ENCODE results near the gene POLE.

The POLE gene

DNA sequence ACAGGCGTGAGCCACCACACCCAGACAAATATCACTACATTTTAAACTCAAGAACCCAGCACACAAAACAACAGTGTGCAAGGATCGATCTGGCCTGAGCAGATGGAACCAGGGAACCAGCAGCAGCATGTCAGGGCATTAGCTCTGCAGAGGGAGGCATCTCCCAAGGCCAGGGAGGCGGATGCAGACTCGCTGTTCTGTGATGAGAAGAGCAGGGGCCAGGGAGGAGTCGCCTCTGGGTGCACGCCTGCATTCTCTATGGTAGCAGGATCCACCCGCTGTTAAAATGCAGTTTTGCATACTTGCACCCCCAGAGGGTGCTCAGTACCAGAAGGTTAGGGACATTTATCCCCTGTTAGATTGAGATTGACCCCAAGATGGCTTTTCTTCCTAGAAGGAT, 41.4 kb upstream of the POLE start:
- no peak overlapping the region for H3K27ac ChIP-seq (ENCODE audit: low read depth, low read length)
- no peak overlapping the region for H3K4me2 ChIP-seq (ENCODE audit: low read length)
- no peaks in the 10 kb centered on the region for H3K9me3 ChIP-seq (ENCODE audit: control insufficient read depth, insufficient read depth, low read length)
- no peaks in the 10 kb centered on the region; the same call in 1 of the 2 replicates for H4K20me1 ChIP-seq (ENCODE audit: control insufficient read depth, insufficient read depth, low read depth, low read length)
- no peak overlapping the region for H3K4me3 ChIP-seq (ENCODE audit: low read length)
- no peaks in the 10 kb centered on the region for H3K4me1 ChIP-seq (ENCODE audit: control insufficient read depth, low read length)
- peaks cover 17% of the 10 kb centered on the region for H3K79me2 ChIP-seq (ENCODE audit: control insufficient read depth, low read length)
- H3K27me3 ChIP-seq (ENCODE audit: control insufficient read depth, low read length) = no peaks in the 10 kb centered on the region
- peaks cover 23% of the 10 kb centered on the region for H3F3A ChIP-seq (ENCODE audit: control insufficient read depth, insufficient read depth)
- TF ChIP-seq, protein P1, sequence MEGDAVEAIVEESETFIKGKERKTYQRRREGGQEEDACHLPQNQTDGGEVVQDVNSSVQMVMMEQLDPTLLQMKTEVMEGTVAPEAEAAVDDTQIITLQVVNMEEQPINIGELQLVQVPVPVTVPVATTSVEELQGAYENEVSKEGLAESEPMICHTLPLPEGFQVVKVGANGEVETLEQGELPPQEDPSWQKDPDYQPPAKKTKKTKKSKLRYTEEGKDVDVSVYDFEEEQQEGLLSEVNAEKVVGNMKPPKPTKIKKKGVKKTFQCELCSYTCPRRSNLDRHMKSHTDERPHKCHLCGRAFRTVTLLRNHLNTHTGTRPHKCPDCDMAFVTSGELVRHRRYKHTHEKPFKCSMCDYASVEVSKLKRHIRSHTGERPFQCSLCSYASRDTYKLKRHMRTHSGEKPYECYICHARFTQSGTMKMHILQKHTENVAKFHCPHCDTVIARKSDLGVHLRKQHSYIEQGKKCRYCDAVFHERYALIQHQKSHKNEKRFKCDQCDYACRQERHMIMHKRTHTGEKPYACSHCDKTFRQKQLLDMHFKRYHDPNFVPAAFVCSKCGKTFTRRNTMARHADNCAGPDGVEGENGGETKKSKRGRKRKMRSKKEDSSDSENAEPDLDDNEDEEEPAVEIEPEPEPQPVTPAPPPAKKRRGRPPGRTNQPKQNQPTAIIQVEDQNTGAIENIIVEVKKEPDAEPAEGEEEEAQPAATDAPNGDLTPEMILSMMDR (IDR thresholded peaks at IDR 0.05; ENCODE audit: low read depth, low read length, poor library complexity, severe bottlenecking) = no peak
- no peak for TF ChIP-seq EZH2phosphoT487 (IDR thresholded peaks at IDR 0.05; ENCODE audit: borderline replicate concordance, low read length)
- no peaks in the 10 kb centered on the region for H3K9me2 ChIP-seq (replicated peaks; ENCODE audit: control insufficient read depth, low read length)
- H3K36me3 ChIP-seq (ENCODE audit: control insufficient read depth, low read length) = peaks cover 93% of the 10 kb centered on the region

GRCh38 chr12:132727091-132727794, 40.1 kb upstream of the POLE start:
- H3K27ac ChIP-seq (ENCODE audit: low read depth, low read length) = no peak overlapping the region
- no peaks in the 10 kb centered on the region for H3K4me1 ChIP-seq (ENCODE audit: control insufficient read depth, low read length)
- H3K27me3 ChIP-seq (ENCODE audit: control insufficient read depth, low read length) = no peaks in the 10 kb centered on the region
- no peak overlapping the region for H3K4me2 ChIP-seq (ENCODE audit: low read length)
- H4K20me1 ChIP-seq (ENCODE audit: control insufficient read depth, insufficient read depth, low read depth, low read length) = no peaks in the 10 kb centered on the region; the same call in 1 of the 2 replicates
- peaks cover 23% of the 10 kb centered on the region for H3F3A ChIP-seq (ENCODE audit: control insufficient read depth, insufficient read depth)
- no peak overlapping the region for H3K4me3 ChIP-seq (ENCODE audit: low read length)
- H3K9me3 ChIP-seq (ENCODE audit: control insufficient read depth, insufficient read depth, low read length) = no peaks in the 10 kb centered on the region
- no peaks in the 10 kb centered on the region for H3K9me2 ChIP-seq (replicated peaks; ENCODE audit: control insufficient read depth, low read length)
- no peak for TF ChIP-seq EZH2phosphoT487 (IDR thresholded peaks at IDR 0.05; ENCODE audit: borderline replicate concordance, low read length)
- TF ChIP-seq, protein P1 (IDR thresholded peaks at IDR 0.05; ENCODE audit: low read depth, low read length, poor library complexity, severe bottlenecking) = no peak
- H3K79me2 ChIP-seq (ENCODE audit: control insufficient read depth, low read length) = peaks cover 23% of the 10 kb centered on the region
- H3K36me3 ChIP-seq (ENCODE audit: control insufficient read depth, low read length) = peaks cover 92% of the 10 kb centered on the region

- no peak overlapping the region for H3K4me2 ChIP-seq (ENCODE audit: low read length)
- no peaks in the 10 kb centered on the region; the same call in 1 of the 2 replicates for H4K20me1 ChIP-seq (ENCODE audit: control insufficient read depth, insufficient read depth, low read depth, low read length)
- H3K4me1 ChIP-seq (ENCODE audit: control insufficient read depth, low read length) = no peaks in the 10 kb centered on the region
- H3K27me3 ChIP-seq (ENCODE audit: control insufficient read depth, low read length) = no peaks in the 10 kb centered on the region
- no peaks in the 10 kb centered on the region for H3K9me2 ChIP-seq (replicated peaks; ENCODE audit: control insufficient read depth, low read length)
- no peaks in the 10 kb centered on the region for H3K9me3 ChIP-seq (ENCODE audit: control insufficient read depth, insufficient read depth, low read length)
- no peak overlapping the region for H3K4me3 ChIP-seq (ENCODE audit: low read length)
- H3K36me3 ChIP-seq (ENCODE audit: control insufficient read depth, low read length) = peaks cover 92% of the 10 kb centered on the region
- H3K79me2 ChIP-seq (ENCODE audit: control insufficient read depth, low read length) = peaks cover 24% of the 10 kb centered on the region
- peaks cover 26% of the 10 kb centered on the region for H3F3A ChIP-seq (ENCODE audit: control insufficient read depth, insufficient read depth)
- no peak overlapping the region for H3K27ac ChIP-seq (ENCODE audit: low read depth, low read length)
- TF ChIP-seq EZH2phosphoT487 (IDR thresholded peaks at IDR 0.05; ENCODE audit: borderline replicate concordance, low read length) = no peak
- TF ChIP-seq, protein P1 (IDR thresholded peaks at IDR 0.05; ENCODE audit: low read depth, low read length, poor library complexity, severe bottlenecking) = no peak
These were observed 39.2 kb upstream of the POLE start for GRCh38 chr12:132726386-132726785.

Data from DOHH2 (cell line).